Measurements from ENCODE around the gene GRAMD1A. TPM values are rescaled to one million over a fixed set of nuclear protein-coding genes. Genes with fewer than 3 reads are reported as not detected.

Gene GRAMD1A
- total RNA-seq, 1 donor from 2014 or later: 67.9 TPM

DNA sequence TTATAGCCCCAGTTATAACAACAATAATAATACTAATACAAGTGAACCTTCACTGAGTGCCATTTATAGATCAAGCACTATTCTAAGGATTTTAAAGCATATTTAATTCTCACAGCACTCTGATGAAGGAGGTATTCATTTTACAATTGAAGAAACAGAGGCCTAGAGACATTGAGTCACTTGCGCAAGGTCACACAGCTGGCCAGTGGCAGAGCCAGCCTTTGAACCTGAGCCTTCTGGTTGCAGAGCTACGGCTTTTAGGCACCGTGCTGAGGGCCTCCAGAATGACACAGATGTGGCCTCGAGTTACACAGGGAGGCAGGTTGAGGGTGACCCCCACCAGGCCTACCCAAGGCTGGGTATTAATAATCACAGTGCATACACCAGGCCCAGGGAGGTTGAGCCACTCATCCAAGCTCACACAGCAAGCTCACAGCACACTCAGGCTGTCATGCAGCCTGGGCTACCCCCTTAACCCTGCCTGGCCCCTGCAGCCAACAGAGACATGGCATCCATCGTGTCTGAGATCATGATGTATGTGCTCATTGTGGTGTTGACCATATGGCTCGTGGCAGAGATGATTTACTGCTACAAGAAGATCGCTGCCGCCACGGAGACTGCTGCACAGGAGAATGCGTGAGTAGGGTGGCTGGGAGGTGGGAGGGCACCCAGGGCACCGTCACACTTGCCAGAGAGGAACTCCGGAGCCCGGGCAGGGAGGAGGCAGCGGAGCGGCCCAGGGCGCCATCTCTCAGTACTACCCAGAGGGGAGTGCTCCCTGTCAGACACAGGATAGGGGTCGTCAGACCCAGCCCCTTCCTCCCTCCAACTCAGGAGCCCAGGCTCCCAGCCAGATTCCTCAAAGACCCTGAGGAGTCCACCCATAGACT lies 38.7 kb downstream of the GRAMD1A start:
- peaks cover 1% of the 10 kb centered on the region for H3K36me3 Mint-ChIP-seq (ENCODE audit: low read depth)
- no peak for DNase-seq (ENCODE audit: low spot score)
- no peak overlapping the region for H3K27ac Mint-ChIP-seq (ENCODE audit: unreplicated experiment)
- no peaks in the 10 kb centered on the region for H3K27me3 Mint-ChIP-seq (ENCODE audit: low read depth)
- H3K4me3 Mint-ChIP-seq (ENCODE audit: unreplicated experiment): no peak overlapping the region
- TF ChIP-seq, protein P1, sequence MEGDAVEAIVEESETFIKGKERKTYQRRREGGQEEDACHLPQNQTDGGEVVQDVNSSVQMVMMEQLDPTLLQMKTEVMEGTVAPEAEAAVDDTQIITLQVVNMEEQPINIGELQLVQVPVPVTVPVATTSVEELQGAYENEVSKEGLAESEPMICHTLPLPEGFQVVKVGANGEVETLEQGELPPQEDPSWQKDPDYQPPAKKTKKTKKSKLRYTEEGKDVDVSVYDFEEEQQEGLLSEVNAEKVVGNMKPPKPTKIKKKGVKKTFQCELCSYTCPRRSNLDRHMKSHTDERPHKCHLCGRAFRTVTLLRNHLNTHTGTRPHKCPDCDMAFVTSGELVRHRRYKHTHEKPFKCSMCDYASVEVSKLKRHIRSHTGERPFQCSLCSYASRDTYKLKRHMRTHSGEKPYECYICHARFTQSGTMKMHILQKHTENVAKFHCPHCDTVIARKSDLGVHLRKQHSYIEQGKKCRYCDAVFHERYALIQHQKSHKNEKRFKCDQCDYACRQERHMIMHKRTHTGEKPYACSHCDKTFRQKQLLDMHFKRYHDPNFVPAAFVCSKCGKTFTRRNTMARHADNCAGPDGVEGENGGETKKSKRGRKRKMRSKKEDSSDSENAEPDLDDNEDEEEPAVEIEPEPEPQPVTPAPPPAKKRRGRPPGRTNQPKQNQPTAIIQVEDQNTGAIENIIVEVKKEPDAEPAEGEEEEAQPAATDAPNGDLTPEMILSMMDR (IDR thresholded peaks at IDR 0.05): no peak
- H3K9me3 Mint-ChIP-seq (ENCODE audit: low read depth): no peaks in the 10 kb centered on the region
- H3K4me1 Mint-ChIP-seq (ENCODE audit: low read depth): peaks cover 9% of the 10 kb centered on the region

DNA sequence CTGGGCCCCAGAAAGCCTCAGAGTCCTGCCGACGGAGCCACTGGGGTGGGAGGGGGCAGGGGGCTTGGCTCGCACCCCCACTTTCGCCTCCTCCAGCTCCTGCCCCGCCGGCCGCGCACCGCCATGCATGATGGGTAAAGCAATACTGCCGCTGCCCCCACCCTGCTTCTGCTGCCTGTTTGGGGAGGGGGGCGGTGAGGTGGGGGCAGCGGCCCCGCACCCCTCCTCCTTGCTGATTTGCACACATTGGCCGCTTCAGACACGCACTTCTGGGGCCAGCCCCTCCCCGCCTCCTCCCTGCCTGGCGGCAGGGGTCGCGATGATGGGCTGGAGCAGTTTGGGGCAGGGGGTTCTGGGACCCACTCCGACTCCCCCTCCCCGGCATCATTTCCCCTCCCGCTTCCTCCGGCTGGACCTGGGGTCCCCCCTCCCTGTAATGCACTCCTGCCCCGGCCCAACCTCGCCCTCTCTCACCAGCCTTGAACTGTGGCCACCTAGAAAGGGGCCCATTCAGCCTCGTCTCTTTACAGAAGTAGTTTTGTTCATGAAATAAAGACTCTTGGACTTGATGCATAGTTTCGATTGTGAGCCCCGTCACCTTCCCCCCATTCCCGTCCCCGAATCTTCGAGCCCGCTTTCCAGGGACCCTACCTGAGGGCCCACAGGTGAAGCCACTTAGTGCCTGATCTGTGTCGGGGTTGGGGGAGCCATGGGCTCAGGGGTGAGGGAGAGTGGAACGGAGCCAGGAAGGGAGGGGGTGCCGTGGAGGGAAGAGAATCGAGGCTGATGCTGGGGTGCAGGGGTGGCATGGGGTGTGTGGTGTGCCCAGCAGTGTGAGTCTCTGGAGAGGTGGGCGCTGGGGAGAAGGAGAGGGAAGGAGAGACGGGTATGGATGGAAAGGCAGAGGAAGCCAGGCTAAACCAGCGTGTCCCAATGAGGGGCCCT lies 40.0 kb downstream of the GRAMD1A start:
- Mint-ChIP-seq H3K27ac (ENCODE audit: unreplicated experiment) (no peak overlapping the region), H3K9me3 (ENCODE audit: low read depth) (no peaks in the 10 kb centered on the region), H3K36me3 (ENCODE audit: low read depth) (no peaks in the 10 kb centered on the region), H3K4me3 (ENCODE audit: unreplicated experiment) (no peak overlapping the region), H3K4me1 (ENCODE audit: low read depth) (peaks cover 9% of the 10 kb centered on the region), H3K27me3 (ENCODE audit: low read depth) (no peaks in the 10 kb centered on the region)
- DNase-seq (ENCODE audit: low spot score): no peak
- TF ChIP-seq, protein P1 (IDR thresholded peaks at IDR 0.05): no peak

- TF ChIP-seq, protein P1 (IDR thresholded peaks at IDR 0.05): no peak
- Mint-ChIP-seq H3K9me3 (ENCODE audit: low read depth) (no peaks in the 10 kb centered on the region), H3K36me3 (ENCODE audit: low read depth) (no peaks in the 10 kb centered on the region), H3K4me1 (ENCODE audit: low read depth) (peaks cover 9% of the 10 kb centered on the region), H3K27ac (ENCODE audit: unreplicated experiment) (no peak overlapping the region), H3K27me3 (ENCODE audit: low read depth) (no peaks in the 10 kb centered on the region), H3K4me3 (ENCODE audit: unreplicated experiment) (no peak overlapping the region)
- DNase-seq (ENCODE audit: low spot score): no peak
These were observed 40.9 kb downstream of the GRAMD1A start for GRCh38 chr19:35040826-35041547.

GRCh38 chr19:35041548-35042055 lies 41.5 kb downstream of the GRAMD1A start, which contains the start of gene HPN:
TSS of gene HPN (plus strand) at chr19:35041721. CDS start at chr19:35042507, 786 bp downstream.
- Mint-ChIP-seq H3K27me3 (ENCODE audit: low read depth) (no peaks in the 10 kb centered on the region), H3K36me3 (ENCODE audit: low read depth) (no peaks in the 10 kb centered on the region), H3K4me3 (ENCODE audit: unreplicated experiment) (no peak within 1 kb of the TSS), H3K9me3 (ENCODE audit: low read depth) (no peaks in the 10 kb centered on the region), H3K27ac (ENCODE audit: unreplicated experiment) (no peak within 1 kb of the TSS), H3K4me1 (ENCODE audit: low read depth) (peaks cover 9% of the 10 kb centered on the region)
- no peak for DNase-seq (ENCODE audit: low spot score)
- TF ChIP-seq, protein P1 (IDR thresholded peaks at IDR 0.05): no peak

Data from chondrocyte (in vitro differentiated cells).